Erythroblast (primary cell): ENCODE measurements around the gene ZSWIM6.

Experiments used
- DNase-seq, 2 experiments: peaks; one replicate each; lab custom pipeline; 2025; lab: John Stamatoyannopoulos, UW
- GATA1 ChIP-seq: IDR thresholded peaks from 2 replicates; pipeline ENCODE4 v1.6.1; 2011; ENCODE audit warnings: low read depth, mild to moderate bottlenecking, control low read depth, low read length, moderate library complexity
- POLR2A ChIP-seq: IDR thresholded peaks from 2 replicates; pipeline ENCODE4 v1.6.1; 2011; ENCODE audit warnings: mild to moderate bottlenecking, low read length

Gene ZSWIM6

GRCh38 chr5:61471352-61471751, 139.3 kb downstream of the ZSWIM6 start:
- TF ChIP-seq POLR2A (no peak), GATA1 (no peak)

GRCh38 chr5:61472172-61472958, 140.3 kb downstream of the ZSWIM6 start:
- no peak for DNase-seq
- TF ChIP-seq POLR2A, result no peak
- TF ChIP-seq GATA1, result no peak

More at GRCh38 chr5:61471352-61471751, 139.3 kb downstream of the ZSWIM6 start:
- DNase-seq, result no peak

GRCh38 chr5:61474746-61475145, 142.7 kb downstream of the ZSWIM6 start:
- DNase-seq, result no peak
- TF ChIP-seq POLR2A (no peak), GATA1 (no peak)

DNA sequence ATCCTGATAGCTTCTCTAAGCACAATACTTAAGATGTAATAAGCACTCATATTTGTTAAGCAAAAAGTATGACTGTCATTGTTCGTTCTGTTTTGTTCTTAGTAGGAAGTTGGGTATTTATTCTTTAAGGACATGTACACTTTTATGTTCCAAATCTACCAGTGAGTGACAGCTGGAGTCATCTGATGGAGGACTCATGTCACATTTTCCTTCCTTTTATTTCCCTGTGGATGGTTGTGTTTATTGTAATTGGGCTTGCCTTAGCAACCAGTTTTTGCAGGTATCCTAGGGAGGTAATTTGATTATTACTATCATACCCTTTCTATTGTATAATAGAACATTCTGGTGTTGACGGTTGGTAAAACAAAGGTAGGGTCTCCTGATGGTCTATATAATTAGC, 145.7 kb downstream of the ZSWIM6 start:
- no peak for DNase-seq
- no peak for TF ChIP-seq GATA1
- no peak for TF ChIP-seq POLR2A

DNA sequence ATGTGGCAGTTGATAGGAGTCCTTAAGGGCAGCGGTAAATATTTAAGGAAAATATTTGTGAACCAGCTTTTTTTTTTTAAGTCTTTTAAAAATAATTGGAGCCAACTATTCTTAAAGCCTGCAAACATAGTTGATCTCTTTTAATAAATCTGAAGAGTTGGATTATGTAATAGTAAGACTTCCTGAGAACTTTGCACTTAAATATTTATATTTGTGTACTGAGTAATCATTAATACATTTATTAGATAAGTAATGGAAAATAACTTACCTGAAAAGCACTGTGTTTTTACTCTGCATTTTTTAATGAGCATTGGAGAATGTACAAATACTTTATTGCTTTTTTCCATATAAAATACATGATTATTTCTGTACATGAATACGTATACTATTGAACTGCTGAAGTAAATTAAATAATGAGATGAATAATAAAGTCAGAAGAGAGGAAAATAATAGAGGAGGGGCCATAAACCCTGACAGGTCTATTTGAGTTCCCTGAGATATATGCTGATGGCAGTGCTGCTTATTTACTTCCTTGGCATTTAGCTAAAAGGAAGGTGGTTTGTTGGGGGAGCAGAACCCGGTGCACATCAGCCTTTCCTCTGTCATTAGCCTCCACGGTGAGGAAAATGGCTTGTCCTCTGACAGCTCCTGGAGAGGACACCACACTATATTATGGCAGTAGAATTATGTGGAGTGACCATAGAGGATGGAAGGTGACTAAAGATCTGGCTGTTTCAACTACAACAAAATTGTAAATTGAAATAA, 148.0 kb downstream of the ZSWIM6 start:
- TF ChIP-seq GATA1 (no peak), POLR2A (no peak)
- DNase-seq, result no peak

GRCh38 chr5:61482980-61483379, 150.9 kb downstream of the ZSWIM6 start:
- no peak for TF ChIP-seq POLR2A
- TF ChIP-seq GATA1, result no peak

GRCh38 chr5:61486476-61486875, 154.4 kb downstream of the ZSWIM6 start:
- TF ChIP-seq POLR2A (no peak), GATA1 (no peak)
- no peak for DNase-seq

More at GRCh38 chr5:61482980-61483379, 150.9 kb downstream of the ZSWIM6 start:
- no peak for DNase-seq

- TF ChIP-seq POLR2A (no peak), GATA1 (no peak)
- no peak for DNase-seq
Measured at GRCh38 chr5:61489574-61489973, 157.5 kb downstream of the ZSWIM6 start.

- TF ChIP-seq GATA1 (no peak), POLR2A (no peak)
Measured at GRCh38 chr5:61491861-61492260, 159.8 kb downstream of the ZSWIM6 start.

DNA sequence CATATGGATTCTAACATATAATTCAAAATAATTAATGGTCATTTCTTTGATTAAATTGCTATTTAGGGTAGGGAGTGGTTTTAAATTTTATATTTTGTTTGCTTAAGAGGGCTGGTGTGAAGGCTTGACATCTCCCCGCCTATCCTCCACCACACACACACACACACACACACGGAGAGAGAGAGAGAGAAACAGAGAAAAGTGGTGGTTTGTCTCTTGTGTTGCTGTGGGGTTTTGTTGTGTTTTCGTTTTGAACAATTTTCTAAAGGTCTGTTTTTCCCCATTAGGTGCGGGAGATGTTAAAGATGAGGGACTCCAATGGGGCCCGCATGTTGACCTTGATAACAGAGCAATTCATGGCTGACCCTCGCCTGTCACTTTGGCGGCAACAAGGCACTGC, 161.9 kb downstream of the ZSWIM6 start:
- no peak for DNase-seq
- TF ChIP-seq POLR2A (no peak), GATA1 (no peak)

More at GRCh38 chr5:61491861-61492260, 159.8 kb downstream of the ZSWIM6 start:
- no peak for DNase-seq

DNA sequence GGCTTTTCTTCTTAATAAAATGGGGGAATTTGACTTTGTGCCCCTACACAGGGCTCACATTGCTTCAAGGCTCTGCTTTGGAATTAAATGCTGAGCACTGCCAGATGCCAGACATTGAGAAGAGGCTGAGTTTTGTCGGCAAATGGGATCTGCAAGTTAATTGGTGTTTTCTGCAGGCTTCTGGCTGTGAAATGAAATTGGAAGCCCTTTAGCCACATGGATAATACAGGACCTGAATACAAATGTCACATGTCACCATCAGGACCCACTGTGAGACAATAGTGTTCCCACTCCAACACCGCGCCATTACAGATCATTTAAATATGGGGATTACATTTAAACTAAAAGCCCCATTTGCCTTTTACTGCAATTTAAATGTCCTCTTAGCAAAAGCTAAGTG, 164.4 kb downstream of the ZSWIM6 start:
- DNase-seq, result no peak
- no peak for TF ChIP-seq POLR2A
- TF ChIP-seq GATA1, result no peak

DNA sequence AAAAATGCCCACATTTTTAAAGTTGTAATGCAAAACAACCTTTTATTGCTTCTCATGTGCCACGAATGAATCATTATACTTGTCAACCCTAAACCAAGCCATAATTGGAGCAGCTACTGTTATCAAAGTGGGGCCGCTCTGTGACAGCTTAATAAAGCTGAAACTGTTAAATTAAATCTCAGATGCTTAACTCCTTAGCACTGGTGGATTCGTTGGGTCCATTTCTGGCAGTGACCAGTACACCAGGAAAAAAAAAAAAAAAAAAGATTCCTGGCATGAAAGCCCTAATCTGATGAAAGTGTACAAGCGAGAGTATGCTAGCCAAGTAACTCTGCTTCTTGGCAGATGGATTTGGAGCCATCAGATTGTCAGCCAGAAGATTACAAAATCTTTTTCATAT, 164.8 kb downstream of the ZSWIM6 start:
- no peak for TF ChIP-seq POLR2A
- no peak for TF ChIP-seq GATA1
- DNase-seq, result no peak

- DNase-seq, result no peak
- TF ChIP-seq POLR2A, result no peak
- TF ChIP-seq GATA1, result no peak
Measured at GRCh38 chr5:61498121-61498520, 166.1 kb downstream of the ZSWIM6 start.

DNA sequence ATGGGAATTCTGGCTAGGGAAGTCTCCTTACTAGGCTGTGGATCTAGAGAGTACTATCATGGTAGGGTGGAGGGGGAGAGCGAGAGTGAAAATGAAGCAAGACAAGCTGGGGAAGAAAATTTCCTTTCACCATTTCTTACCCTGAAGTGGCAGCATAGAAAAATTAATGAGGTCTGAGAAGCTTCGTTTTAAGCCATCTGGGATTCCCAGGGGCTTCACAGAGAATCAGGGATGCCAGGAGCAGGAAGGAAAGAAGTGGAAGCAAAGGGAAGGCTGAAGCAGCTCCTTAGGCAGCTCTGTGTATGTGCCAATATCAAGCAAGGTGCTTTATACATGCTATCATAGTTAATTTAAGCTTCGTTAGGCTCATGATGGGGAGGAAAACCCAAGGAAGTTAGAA, 169.9 kb downstream of the ZSWIM6 start:
- TF ChIP-seq POLR2A (no peak), GATA1 (no peak)
- DNase-seq, result no peak
